Measurements from ENCODE around the gene DDX24. TPM values are rescaled to one million over a fixed set of nuclear protein-coding genes. Genes with fewer than 3 reads are reported as not detected.

DDX24 gene
- total RNA-seq, 1 donor from 2014 or later, result 97.3 TPM

- Histone ChIP-seq H3K36me3 (ENCODE audit: control insufficient read depth, insufficient read depth, low read length) (peaks cover 3% of the 10 kb centered on the region), H3K27me3 (ENCODE audit: control insufficient read depth, insufficient read depth, low read length) (no peaks in the 10 kb centered on the region), H3K4me3 (ENCODE audit: low read depth, low read length) (peak overlapping the region; percentile 88)
- no peak for DNase-seq (ENCODE audit: low read depth)
- TF ChIP-seq CTCF (IDR thresholded peaks at IDR 0.05; ENCODE audit: insufficient read depth, low read length, poor library complexity, severe bottlenecking), result no peak
These were observed 401 bp upstream of the DDX24 start for GRCh38 chr14:94081386-94081820.

DNA sequence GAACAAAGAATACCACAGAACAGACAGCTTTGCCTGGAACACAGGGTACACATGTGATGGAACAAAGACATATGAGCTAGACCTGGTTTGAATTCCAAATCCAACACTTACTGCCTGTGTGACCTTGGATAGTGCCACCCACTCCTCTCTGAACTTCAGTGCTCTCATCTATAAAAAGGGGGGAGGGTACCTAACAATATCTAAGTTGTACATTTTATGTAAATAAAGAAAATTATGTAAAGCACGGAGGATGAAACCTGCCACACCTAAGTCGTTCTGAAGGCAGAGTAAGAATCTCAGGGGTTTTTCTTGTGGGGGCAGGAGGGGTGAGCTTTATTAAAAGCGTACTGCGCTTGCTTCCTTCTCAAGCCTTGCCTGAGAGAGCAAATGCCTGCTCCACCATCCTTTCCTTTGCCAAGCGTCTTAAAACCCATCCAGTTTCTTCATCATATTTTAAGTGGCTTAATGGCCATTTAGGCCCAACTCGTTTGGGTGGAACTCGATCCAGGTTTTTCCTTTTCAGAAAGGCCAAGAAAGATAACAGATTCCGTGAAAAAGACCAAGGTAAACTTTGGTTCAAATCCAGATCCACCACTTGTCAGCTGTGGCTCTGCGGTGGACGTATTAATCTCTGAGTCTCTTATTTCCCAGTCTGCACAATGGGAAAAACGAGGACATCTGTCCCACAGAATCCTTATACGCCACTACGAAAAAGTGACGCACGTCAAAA is 946 bp downstream of the DDX24 start:
- Histone ChIP-seq H3K4me3 (ENCODE audit: low read depth, low read length) (peak overlapping the region; percentile 88), H3K36me3 (ENCODE audit: control insufficient read depth, insufficient read depth, low read length) (peaks cover 3% of the 10 kb centered on the region), H3K27me3 (ENCODE audit: control insufficient read depth, insufficient read depth, low read length) (no peaks in the 10 kb centered on the region)
- no peak for DNase-seq (ENCODE audit: low read depth)
- TF ChIP-seq CTCF (IDR thresholded peaks at IDR 0.05; ENCODE audit: insufficient read depth, low read length, poor library complexity, severe bottlenecking), result no peak

GRCh38 chr14:94077823-94078222 is 3.2 kb downstream of the DDX24 start:
- Histone ChIP-seq H3K36me3 (ENCODE audit: control insufficient read depth, insufficient read depth, low read length) (peaks cover 3% of the 10 kb centered on the region), H3K27me3 (ENCODE audit: control insufficient read depth, insufficient read depth, low read length) (no peaks in the 10 kb centered on the region), H3K4me3 (ENCODE audit: low read depth, low read length) (no peak overlapping the region)
- no peak for DNase-seq (ENCODE audit: low read depth)
- no peak for TF ChIP-seq CTCF (IDR thresholded peaks at IDR 0.05; ENCODE audit: insufficient read depth, low read length, poor library complexity, severe bottlenecking)

GRCh38 chr14:94077111-94077821 is 3.7 kb downstream of the DDX24 start:
- DNase-seq (ENCODE audit: low read depth), result no peak
- H3K4me3 ChIP-seq (ENCODE audit: low read depth, low read length), result no peak overlapping the region
- H3K27me3 ChIP-seq (ENCODE audit: control insufficient read depth, insufficient read depth, low read length), result no peaks in the 10 kb centered on the region
- H3K36me3 ChIP-seq (ENCODE audit: control insufficient read depth, insufficient read depth, low read length), result peaks cover 3% of the 10 kb centered on the region
- no peak for TF ChIP-seq CTCF (IDR thresholded peaks at IDR 0.05; ENCODE audit: insufficient read depth, low read length, poor library complexity, severe bottlenecking)

DNA sequence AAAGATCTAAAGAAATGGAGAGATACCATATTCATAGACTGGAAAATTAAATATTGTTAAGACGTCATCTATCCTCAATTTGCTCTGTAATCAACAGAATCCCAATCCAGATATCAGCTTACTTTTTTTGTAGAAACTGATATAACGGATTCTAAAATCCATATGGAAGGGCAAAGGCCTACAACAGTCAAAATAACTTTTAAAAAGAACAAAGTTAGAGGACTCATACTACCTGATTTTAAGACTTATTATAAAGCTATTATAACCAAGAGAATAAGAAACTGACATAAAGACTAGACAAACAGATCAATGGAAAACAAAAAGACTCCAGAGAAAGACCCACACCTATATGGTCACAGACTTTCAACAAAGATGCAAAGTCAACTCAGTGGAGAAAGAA is 6.0 kb downstream of the DDX24 start:
- DNase-seq (ENCODE audit: low read depth), result no peak
- no peaks in the 10 kb centered on the region for H3K27me3 ChIP-seq (ENCODE audit: control insufficient read depth, insufficient read depth, low read length)
- TF ChIP-seq CTCF (IDR thresholded peaks at IDR 0.05; ENCODE audit: insufficient read depth, low read length, poor library complexity, severe bottlenecking), result no peak
- peaks cover 3% of the 10 kb centered on the region for H3K36me3 ChIP-seq (ENCODE audit: control insufficient read depth, insufficient read depth, low read length)
- H3K4me3 ChIP-seq (ENCODE audit: low read depth, low read length), result no peak overlapping the region

Measured in kidney epithelial cell (primary cell).